Uterus (tissue), 4 donors: ENCODE data around the gene CFAP20DC. TPM values are rescaled to one million over a fixed set of nuclear protein-coding genes. Genes with fewer than 3 reads are reported as not detected.
"Not testable (repeated sequence)": the region's sequence is repeated elsewhere in the genome, so short reads cannot be mapped to it uniquely, and the experiment has no call there.

Source experiments
- DNase-seq, 2 donors: peaks; one replicate each; pipeline ENCODE4 v3.0.0-alpha.2; 2019 to 2020
- H3K27ac ChIP-seq, 2 donors: fragments of 200-600 bp; sonication (generic); 1 replicate in 1 of 2; 2 replicates in 1 of 2; pipeline ENCODE4 v1.5.1; 2016 to 2018
- H3K27me3 ChIP-seq, 2 donors: fragments of 200-600 bp; sonication (generic); one replicate each; pipeline ENCODE4 v1.5.1; 2018 to 2019; ENCODE audit warnings: control low read depth in 1 of 2
- H3K36me3 ChIP-seq, 2 donors: fragments of 200-600 bp; sonication (generic); one replicate each; pipeline ENCODE4 v1.5.1; 2019; ENCODE audit warnings: control low read depth in 1 of 2
- H3K4me1 ChIP-seq, 2 donors: fragments of 200-600 bp; sonication (generic); one replicate each; pipeline ENCODE4 v1.5.1; 2018 to 2019; ENCODE audit warnings: control low read depth in 1 of 2
- H3K4me3 ChIP-seq, 2 donors: fragments of 200-600 bp; sonication (generic); 1 replicate in 1 of 2; 2 replicates in 1 of 2; pipeline ENCODE4 v1.5.1; 2018 to 2019; ENCODE audit warnings: mild to moderate bottlenecking in 1 of 2
- H3K9me3 ChIP-seq, 2 donors: fragments of 200-600 bp; sonication (generic); one replicate each; pipeline ENCODE4 v1.5.1; 2019; ENCODE audit warnings: control low read depth in 1 of 2
- POLR2A ChIP-seq, 2 donors: fragments of 450-650 bp; IDR thresholded peaks; one replicate each; pipeline ENCODE4 v1.6.1; 2016; ENCODE audit warnings: antibody characterized with exemption in 2 of 2, mild to moderate bottlenecking in 1 of 2, moderate library complexity in 1 of 2
- intact Hi-C: fragments of 100-400 bp; cut with DNase I; formaldehyde crosslinking; loops from one replicate; pipeline ENCODE4 v1.15.1; 2023; ENCODE audit warnings: low total_unique reads
- total RNA-seq, 4 donors: library from RNA; depleted of rRNA in 3 of 4; stranded (reverse); fragments of >200 nt in 3 of 4; gene quantifications; one replicate each; pipeline versions ENCODE4 v1.1.0 to v1.2.4, GENCODE V29; 2014 to 2023
- TF ChIP-seq, protein P1 (sequence below), 4 experiments: fragments of 200-600 bp in 2 of 4; fragments of 450-650 bp in 2 of 4; sonication (generic) in 2 of 4; IDR thresholded peaks; one replicate each; pipeline ENCODE4 v1.5.1; 2016 to 2019; ENCODE audit warnings: antibody characterized with exemption in 4 of 4, mild to moderate bottlenecking in 2 of 4, moderate library complexity in 1 of 4
- donor health status: DM: yes; HTN: yes; CAD: no.

The CFAP20DC gene
- total RNA-seq, 4 donors from 2014 or later, result under 0.01 to 5.1 TPM; not detected in 2

GRCh38 chr3:58707390-58707930, 342.4 kb downstream of the CFAP20DC start:
- H3K9me3 ChIP-seq, result no peaks in the 10 kb centered on the region
- no peak overlapping the region for H3K4me3 ChIP-seq
- TF ChIP-seq POLR2A (IDR thresholded peaks at IDR 0.05), result no peak
- TF ChIP-seq, protein P1, sequence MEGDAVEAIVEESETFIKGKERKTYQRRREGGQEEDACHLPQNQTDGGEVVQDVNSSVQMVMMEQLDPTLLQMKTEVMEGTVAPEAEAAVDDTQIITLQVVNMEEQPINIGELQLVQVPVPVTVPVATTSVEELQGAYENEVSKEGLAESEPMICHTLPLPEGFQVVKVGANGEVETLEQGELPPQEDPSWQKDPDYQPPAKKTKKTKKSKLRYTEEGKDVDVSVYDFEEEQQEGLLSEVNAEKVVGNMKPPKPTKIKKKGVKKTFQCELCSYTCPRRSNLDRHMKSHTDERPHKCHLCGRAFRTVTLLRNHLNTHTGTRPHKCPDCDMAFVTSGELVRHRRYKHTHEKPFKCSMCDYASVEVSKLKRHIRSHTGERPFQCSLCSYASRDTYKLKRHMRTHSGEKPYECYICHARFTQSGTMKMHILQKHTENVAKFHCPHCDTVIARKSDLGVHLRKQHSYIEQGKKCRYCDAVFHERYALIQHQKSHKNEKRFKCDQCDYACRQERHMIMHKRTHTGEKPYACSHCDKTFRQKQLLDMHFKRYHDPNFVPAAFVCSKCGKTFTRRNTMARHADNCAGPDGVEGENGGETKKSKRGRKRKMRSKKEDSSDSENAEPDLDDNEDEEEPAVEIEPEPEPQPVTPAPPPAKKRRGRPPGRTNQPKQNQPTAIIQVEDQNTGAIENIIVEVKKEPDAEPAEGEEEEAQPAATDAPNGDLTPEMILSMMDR (IDR thresholded peaks at IDR 0.05), result no peak
- no peaks in the 10 kb centered on the region for H3K36me3 ChIP-seq
- H3K4me1 ChIP-seq, result no peaks in the 10 kb centered on the region
- no peak for DNase-seq
- no peak overlapping the region for H3K27ac ChIP-seq
- intact Hi-C loops, result no loop called here
- H3K27me3 ChIP-seq, result no peaks in the 10 kb centered on the region

- Histone ChIP-seq H3K27me3 (no peaks in the 10 kb centered on the region), H3K9me3 (no peaks in the 10 kb centered on the region), H3K36me3 (no peaks in the 10 kb centered on the region), H3K4me3 (no peak overlapping the region), H3K4me1 (no peaks in the 10 kb centered on the region), H3K27ac (no peak overlapping the region)
- TF ChIP-seq, protein P1 (IDR thresholded peaks at IDR 0.05), result no peak
- TF ChIP-seq POLR2A (IDR thresholded peaks at IDR 0.05), result no peak
- intact Hi-C loops, result no loop called here
- DNase-seq, result no peak
These were observed 343.2 kb downstream of the CFAP20DC start for GRCh38 chr3:58706395-58707167.

- Histone ChIP-seq H3K36me3 (no peaks in the 10 kb centered on the region), H3K4me1 (no peaks in the 10 kb centered on the region), H3K27ac (no peak overlapping the region), H3K9me3 (no peaks in the 10 kb centered on the region), H3K4me3 (no peak overlapping the region), H3K27me3 (no peaks in the 10 kb centered on the region)
- TF ChIP-seq, protein P1 (IDR thresholded peaks at IDR 0.05), result no peak
- TF ChIP-seq POLR2A (IDR thresholded peaks at IDR 0.05), result no peak
- intact Hi-C loops, result no loop called here
- DNase-seq, result no peak
These were observed 345.1 kb downstream of the CFAP20DC start for GRCh38 chr3:58704745-58705144.

DNA sequence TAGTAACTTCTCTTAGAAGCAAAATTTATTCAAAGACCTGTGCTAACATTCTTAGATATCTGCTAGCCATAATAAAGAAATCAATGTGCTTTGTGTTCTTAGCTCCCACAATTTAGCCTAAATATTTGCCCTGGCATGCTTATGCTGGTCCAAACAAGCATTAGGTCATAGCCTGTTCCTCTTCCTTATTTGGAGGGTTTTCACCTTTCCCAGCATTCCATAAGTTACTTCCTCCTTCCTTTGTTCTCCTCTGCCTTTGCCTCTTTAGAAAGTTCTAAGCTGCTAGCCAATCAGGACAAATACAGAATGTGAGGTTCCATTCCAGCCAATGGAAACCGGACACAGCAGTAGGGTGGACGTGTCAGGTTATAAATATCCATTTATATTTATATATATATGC, 345.5 kb downstream of the CFAP20DC start:
- H3K27ac ChIP-seq, H3K9me3 ChIP-seq, H3K4me1 ChIP-seq, H3K27me3 ChIP-seq, DNase-seq, intact Hi-C loops, H3K4me3 ChIP-seq, H3K36me3 ChIP-seq: not testable (repeated sequence)

- TF ChIP-seq, protein P1 (IDR thresholded peaks at IDR 0.05), result no peak
- no peak for TF ChIP-seq POLR2A (IDR thresholded peaks at IDR 0.05)
- no peaks in the 10 kb centered on the region for H3K9me3 ChIP-seq
- no peaks in the 10 kb centered on the region for H3K4me1 ChIP-seq
- intact Hi-C loops, result no loop called here
- DNase-seq, result no peak
- no peaks in the 10 kb centered on the region for H3K27me3 ChIP-seq
- no peak overlapping the region for H3K27ac ChIP-seq
- no peaks in the 10 kb centered on the region for H3K36me3 ChIP-seq
- H3K4me3 ChIP-seq, result no peak overlapping the region
These were observed 351.6 kb downstream of the CFAP20DC start for GRCh38 chr3:58698246-58698645.
